KBM-7 (cell line): Measurements from ENCODE around the gene CADPS2.

Experiments
- DNase-seq: peaks from one replicate; pipeline ENCODE4 v3.0.0-alpha.2; 2015
- in situ Hi-C: fragments of 300-500 bp; cut with MboI; formaldehyde crosslinking; loops from 2 replicates; pipeline ENCODE4 v1.14.3; 2020; ENCODE audit warnings: low sequenced_read_pairs, low pct_unique_long_range_greater_than_20kb, mixed read lengths

The CADPS2 gene

DNA sequence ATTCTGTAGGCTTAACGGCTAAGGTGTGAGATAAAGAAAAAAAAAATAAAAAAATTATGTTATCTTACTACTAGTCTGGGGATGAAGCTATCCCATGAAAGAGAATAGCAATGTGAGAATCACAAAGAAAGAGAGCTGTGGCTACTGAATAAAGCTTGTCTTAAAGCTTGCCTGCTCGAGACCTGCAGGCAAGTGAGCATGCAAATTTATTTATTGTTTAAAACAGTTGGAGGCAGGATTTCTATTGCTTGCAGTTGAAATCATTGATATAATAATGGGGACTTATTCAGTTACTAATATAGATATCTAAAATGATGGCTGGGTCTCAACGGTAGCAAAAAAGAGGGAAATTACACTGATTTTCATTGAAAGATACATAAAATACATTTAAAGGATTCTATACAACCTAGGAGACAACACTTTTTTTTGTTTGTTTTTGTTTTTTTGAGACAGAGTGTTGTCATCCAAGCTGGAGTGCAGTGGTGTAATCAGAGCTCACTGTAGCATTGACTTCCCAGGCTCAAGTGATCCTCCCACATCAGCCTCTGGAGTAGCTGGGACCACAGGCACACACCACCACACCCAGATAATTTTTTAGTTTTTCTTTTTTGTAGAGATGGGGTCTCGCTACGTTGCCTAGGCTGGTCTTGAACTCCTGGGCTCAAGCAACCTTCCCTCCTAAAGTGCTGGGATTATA is 437.2 kb downstream of the CADPS2 start:
- in situ Hi-C loops, result no loop called here
- DNase-seq, result no peak

DNA sequence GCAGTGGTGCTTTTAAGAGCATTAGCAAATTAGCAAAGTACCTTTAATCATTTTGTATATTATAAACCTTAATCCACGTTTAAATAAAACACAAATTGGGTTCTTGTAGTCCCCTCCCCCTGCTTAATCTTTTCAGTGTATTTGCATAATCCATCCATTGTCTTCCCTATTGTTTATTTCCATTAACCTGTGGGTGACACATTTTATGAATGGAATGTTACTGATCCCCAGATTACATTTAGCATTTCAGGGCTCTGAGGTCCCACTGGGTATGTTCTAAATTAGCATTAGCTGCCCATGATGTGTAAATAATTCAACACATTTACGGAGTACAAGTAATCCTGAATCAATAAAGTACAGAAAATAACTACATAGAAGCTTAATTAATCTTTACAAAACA is 443.3 kb downstream of the CADPS2 start:
- in situ Hi-C loops, result no loop called here
- DNase-seq, result no peak

DNA sequence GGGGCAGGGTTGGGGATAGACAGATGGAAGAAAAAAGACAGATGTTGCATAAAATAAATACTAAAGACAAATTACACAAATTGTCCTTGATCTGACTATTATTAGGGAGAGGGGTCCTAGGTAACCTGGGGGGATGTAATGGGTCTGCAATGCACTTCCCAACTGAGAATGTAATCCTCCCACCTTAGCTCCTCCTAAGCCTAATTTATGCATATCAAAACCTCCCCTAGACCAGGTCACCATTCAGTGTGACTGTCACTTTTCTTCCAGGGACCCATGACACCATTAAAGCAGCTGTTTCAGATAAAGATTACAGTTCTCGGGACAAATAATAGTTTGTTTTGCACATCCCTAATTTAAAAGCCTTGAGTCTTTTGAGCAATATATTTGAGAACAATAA is 447.8 kb downstream of the CADPS2 start:
- DNase-seq, result no peak
- in situ Hi-C loops, result no loop called here

DNA sequence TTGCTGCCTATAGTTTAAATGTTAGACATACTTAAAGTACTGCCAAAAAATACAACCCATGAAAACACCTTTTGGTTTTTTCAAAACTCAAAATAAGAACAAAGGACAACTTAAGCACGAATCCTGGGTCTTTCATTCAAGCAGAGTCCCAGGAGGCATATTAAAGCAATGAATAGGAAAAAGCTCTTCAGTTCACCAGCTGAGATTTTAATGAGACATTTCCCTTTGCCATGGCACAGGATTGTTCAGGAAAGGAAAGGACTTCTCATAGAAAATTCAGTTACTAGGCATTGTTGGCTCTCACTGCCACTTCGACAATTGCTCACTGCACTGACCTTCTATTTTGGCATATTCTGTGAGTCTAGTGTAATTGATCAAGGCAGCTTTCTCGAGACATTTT is 448.3 kb downstream of the CADPS2 start:
- no peak for DNase-seq
- in situ Hi-C loops, result no loop called here

DNA sequence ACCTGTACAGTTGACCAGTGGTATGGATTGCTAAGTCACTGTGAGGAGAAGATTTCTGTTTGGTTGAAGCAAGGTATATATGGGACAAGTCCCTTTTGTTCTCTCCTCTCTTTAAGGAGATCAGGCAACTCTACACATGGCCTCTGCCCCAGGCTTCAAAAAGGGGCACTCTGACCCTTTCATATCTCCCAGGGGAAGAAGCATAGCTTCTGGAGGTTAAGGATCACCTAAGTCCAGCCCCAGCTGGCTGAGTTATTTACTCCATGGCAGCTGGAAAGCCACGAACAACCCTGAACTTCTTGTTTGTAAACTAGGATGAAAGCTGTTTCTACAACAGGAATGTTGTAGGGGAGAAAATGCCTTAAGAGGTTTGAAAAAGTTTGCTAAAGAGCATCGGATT is 452.5 kb downstream of the CADPS2 start:
- in situ Hi-C loops, result no loop called here

DNA sequence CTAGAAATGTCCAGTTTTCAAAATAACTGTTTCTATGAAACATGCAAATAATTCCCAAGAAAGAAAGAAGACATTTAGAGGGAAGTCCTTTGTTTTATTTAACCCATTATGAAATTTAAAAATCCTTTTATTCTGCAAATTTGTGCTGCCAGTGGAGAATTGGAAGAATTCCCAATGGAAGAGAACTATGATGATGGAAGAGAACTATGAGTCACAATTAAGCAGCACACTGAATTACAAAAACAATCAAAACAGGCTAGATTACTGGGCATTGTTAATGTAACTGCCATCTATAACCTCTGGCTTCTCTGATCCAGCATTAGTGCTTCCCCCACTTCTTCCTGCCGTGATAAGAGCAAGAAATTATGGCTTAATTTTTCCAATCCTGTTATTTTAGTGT is 455.6 kb downstream of the CADPS2 start:
- DNase-seq, result no peak
- in situ Hi-C loops, result no loop called here

More for the DNA sequence above, 452.5 kb downstream of the CADPS2 start:
- no peak for DNase-seq

DNA sequence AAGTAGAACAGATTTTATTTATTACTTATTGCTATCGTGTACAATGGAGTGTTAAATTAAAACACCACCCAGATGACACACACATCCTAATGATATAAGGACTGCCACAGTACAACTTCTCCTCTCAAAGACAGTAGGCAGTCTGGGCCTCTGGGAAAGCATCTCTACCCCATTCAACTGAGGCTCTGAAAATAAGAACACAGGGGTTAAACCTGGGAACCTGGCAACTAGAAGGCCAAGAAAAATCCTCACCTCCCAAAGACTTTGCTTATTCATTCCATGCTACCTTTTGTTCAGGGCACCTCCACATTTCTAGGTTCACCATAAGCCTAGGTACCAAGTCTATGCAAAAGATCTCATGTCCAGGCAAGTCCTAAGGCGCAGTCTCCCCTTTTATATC is 456.3 kb downstream of the CADPS2 start:
- no peak for DNase-seq
- in situ Hi-C loops, result no loop called here

DNA sequence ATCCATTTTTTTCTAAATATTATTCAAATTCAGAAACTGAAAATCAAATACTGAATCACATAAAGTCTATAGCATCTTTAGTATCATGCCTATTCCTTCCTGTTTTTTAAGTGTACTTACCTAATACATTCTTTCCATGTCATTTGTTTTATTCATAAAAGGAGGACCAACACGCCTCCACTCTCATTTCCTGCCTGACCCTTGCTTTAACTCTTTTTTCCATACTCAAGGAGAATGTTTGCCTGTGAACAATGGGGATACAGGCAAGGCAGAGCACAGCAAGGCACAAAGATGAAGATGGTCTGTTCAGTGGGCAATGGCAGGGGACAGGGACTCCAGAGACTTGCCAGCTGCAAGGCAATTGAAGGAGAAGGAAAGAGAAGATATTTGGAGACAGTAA is 460.5 kb downstream of the CADPS2 start:
- no peak for DNase-seq
- in situ Hi-C loops, result no loop called here

DNA sequence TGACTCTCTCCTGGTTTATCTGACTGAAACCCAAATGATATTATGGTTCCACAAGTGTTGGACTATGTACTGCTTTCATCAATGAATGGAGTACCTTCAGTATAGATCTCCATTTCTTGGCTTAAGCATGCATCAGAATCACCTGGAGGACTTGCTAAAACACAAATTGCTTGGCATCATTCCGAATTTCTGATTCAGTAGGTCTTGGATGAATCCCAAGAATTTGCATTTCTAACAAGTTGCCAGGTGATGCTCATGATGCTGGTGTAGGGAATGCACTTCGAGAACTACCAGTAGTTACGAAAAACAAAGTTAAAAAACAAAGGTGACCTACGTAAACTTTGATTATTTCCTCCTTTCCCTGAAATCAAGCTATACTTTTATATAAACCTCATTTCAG is 462.7 kb downstream of the CADPS2 start:
- no peak for DNase-seq
- in situ Hi-C loops, result no loop called here

DNA sequence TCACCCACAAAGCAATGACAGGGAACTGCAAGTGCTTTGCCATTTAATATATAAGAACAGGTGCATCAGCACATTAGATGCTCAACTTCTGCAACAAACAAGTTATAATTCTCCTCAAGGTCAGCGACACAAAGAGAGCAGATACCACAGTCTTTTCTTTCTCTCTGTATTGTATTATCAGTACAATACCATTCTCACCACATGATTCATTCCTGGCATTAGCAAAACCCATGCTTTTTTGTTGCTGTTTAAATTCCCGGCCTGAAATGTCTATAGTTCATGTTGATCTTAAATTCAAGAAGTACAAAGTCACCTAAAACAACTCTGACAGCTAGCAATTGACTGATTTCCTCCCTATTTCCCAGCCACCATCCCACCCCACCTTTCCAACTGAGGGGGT is 469.9 kb downstream of the CADPS2 start:
- in situ Hi-C loops, result no loop called here
- DNase-seq, result no peak

DNA sequence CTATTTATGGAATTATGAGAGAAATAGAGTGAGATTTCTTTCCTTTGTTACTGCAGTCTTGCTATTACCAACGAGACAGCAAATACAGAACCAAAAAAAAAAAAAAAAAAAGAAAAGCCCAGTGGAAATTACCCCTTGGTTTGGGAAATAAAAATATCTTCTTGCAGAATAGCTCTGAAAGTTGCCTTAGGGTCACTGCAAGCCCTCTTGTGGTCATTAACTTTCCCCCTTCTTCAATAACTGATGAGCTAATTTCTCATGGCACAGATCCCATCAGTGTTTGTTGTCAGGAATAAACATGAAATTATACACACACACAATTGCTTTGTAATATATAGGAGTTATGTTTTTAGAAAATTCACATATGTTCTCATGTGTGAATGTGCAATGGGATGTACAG is 470.8 kb downstream of the CADPS2 start:
- in situ Hi-C loops, result no loop called here

DNA sequence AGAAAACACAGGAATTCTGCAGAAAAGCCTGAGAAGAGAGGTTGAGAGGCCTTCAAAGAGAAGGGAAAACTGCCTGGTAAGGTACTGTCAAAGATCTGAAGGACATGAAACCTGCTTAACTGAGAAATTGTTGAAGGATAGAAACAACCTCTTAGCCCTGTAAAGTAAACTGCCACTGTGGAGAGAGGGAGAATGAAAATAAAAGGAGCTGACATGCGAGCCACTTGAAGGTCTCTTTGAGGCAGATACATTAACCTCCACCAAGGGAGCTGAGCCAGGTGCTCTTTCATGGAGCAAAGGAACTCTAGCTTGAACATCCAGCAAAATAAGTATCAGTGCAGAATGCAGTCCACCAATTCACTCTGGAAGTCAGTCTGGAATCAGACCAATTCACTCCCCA is 472.9 kb downstream of the CADPS2 start:
- no peak for DNase-seq
- in situ Hi-C loops, result no loop called here

More for the DNA sequence above, 470.8 kb downstream of the CADPS2 start:
- DNase-seq, result no peak

DNA sequence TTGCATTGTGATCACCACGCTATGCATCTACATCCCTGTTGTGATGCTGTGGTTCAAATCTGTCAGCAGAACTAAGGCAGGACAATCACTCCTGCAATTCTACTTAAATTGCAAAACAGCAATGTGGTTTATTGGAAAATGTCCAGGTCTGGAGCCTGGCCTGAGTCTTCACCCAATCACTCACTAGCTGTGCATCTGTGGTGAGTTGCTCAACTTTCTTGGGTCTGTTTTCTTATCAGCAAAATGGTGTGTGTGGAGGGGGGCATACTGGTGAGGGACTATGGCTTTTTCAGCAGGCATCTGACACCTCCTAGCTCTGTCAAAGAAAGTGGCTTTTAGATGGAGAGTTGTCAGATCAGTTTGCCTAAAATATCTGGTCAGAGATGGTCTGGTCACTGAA is 473.4 kb downstream of the CADPS2 start:
- in situ Hi-C loops, result no loop called here
- peak; percentile 9 for DNase-seq

DNA sequence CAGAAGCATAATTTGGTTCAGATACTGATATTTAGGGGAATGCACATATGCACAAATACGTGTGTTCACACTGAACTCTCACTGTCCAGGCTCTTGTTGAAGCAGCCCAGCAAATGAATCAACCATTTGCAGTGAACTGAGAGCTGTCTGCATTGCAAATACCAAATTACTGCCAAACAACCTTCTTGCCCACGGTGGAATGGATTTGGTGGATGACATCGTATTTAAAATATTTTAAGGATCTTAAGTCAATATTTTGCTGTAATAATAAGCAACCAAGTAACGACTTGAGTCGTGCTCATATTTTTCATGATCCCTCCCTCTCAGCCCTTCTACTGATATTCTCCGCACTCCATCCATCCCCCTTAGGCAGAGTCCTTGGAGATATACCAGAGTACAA is 473.8 kb downstream of the CADPS2 start:
- no peak for DNase-seq

DNA sequence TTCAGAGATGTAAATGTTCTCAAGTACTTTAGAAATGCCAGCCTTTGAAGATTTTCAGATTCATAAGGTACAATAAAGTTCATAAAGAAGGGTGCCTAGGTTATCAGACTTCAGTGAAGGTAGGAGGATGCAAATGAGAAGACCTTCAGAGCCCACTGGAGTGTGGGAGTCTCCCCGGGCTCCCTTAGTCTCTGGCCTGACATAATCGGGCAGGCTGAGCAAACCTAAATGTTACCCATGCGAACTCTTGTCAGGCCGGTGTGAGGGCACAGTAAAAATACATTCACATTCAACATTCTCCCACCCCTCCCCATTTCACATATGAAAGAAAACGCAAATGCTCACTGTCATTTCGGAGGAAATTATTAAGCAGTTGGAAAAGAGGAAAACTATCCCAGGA is 479.1 kb downstream of the CADPS2 start:
- in situ Hi-C loops, result no loop called here

More for the DNA sequence above, 473.8 kb downstream of the CADPS2 start:
- in situ Hi-C loops, result no loop called here

DNA sequence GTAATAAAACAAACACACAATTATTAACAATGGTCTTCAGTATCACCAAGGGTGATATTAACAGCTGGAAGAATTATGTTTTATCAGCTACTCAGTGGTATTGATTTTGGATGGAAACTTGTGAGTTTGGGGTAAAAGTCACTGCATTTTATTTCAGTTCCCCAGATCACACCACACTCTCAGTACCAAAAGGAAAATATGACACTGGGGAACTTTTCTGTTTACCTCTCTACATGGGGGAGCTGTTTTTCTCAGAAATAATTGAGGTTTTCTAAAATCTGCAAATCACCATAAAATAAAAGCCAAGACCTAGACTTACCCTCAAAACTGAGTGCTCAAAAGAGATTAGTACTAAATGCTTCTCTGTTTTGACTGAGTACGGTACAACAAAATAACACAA is 483.1 kb downstream of the CADPS2 start:
- in situ Hi-C loops, result no loop called here
- no peak for DNase-seq

More for the DNA sequence above, 479.1 kb downstream of the CADPS2 start:
- no peak for DNase-seq

DNA sequence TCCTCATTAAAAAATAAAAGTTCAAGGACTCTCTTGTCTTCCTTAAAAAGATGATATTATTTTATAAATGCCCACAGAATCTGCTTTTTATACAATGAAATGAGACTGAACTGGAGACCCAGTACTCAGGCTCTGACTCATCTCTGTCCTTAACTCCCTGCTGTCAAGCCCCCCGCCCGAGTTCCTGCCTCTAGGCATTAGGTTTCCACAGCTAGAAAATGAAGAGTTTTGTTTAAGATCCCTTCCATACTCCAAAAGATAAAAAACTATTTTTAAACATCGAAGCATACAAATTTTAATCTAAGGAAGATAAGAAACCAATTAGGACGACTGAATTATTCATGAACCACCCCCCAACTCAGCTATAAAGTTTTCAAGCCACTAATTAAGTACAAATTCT is 484.0 kb downstream of the CADPS2 start:
- in situ Hi-C loops, result no loop called here
- no peak for DNase-seq

DNA sequence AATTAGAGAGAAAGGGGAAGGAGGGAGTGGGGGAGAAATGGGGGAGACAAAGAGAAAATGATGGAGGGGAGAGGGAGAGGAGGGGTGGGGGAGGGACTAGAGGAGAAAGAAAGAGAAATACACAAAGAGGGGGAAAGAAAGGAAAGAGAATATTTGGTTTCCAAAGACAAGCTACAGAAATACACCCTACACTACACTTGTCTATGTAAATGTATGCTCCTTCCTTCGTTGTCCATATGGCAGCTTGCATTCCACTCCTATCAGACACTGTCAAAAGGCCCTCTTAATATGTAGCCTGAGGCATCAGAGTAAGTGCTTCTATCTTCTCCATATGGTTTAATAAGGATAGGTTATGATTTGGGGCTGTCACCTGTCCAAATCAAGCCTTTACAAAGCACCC is 488.9 kb downstream of the CADPS2 start:
- DNase-seq, result no peak
- in situ Hi-C loops, result no loop called here

DNA sequence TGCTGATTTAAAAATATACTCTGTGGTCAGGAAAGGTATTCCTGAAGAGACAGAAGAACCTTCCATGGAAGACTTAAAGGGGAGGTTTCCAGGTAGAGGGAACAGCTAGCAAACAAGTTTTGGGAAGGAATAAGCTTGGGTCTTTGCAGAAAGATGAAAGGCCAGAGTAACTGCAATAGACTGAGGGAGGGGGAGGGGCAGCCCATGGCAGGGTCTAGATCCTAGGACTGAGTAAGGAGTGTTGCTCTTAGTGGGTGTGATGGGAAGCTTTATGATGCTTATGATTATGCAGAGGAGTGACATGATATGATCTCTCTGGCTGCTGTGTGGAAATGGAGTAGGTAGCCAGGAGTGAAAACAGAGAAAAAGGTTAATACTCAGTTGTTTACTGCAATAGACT is 491.7 kb downstream of the CADPS2 start:
- in situ Hi-C loops, result no loop called here
- DNase-seq, result no peak

DNA sequence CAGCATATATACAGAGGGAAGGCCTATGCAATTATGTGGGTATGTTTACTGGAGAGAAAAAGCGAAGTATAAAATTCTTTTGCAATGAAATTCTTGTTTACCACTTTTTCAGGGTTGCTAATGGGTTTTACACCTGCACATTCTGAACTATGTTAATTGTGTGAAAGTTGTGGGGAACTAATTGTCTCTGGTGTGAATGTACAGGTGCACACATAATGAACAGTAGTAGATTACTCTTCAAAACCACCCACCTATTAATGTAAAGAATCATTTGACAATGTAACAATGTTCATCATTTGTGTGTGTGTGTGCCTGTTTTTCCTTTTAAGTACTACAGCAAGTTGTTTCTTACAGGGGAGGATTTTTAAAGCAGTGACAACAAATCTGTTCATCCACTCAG is 501.7 kb downstream of the CADPS2 start:
- in situ Hi-C loops, result no loop called here
- no peak for DNase-seq

DNA sequence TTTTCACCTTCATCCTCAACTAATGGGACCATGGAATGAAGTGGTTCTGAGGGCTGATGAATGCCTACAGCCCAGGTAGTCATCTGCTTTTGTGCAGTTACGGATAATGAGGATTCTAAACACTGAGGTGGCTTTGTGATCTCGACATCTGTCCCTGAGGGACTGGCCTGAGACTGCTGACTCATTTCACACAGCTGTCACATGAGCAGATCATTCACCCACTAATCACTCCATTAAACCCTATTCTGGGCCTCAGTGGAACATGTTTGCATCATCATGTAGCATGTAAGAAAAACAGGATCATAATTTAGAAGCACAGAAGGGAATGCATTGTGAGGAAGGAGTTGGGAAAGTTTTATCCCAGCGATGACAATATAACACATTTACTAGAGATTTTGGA is 502.3 kb downstream of the CADPS2 start:
- no peak for DNase-seq
- in situ Hi-C loops, result no loop called here

DNA sequence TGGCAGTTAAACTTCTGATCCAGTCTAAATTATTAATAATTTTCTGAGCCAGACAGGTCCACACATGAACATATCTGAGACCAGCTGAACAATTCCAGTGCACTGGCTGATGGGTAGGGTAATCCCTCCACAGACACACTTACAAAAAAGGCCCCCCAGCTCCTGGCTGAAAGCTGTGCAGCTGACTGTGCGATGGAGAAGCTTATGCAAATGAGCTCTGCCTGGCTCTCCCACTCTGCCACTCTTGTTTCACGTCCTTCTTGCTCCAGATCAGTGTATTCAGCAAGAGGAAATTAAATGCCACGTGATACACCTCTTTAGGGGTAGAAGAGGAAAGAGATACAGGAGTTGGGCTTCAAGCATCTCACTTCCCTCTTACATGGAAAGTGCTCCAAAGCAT is 505.3 kb downstream of the CADPS2 start:
- DNase-seq, result no peak
- in situ Hi-C loops, result no loop called here
